ENCODE results near the gene TUBGCP4. TPM values are rescaled to one million over a fixed set of nuclear protein-coding genes. Genes with fewer than 3 reads are reported as not detected.

Gene TUBGCP4
- total and polyA plus RNA-seq, 5 donors from 2014 or later, result 10.2 to 12.2 (median 11.9) TPM

DNA sequence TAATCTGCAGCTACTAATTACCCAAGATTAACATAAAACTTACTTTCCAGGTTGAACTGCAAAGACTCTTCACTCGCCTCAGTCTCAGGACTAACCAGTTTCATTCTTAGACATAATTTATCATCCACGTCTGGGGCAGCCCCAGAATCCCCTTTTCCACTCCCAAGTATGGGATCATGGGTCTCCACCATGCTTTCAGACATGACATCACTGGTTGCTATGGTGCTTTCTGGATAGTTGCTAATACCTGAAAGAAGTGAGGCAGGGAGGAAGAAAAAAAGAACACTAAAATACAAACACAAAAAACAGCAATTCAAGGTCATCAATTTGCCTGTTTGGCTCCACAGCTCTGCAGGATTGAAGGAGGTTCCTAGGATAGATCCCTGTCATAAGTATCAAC is 75.4 kb downstream of the TUBGCP4 start:
- DNase-seq, result no peak
- Mint-ChIP-seq H3K36me3 (peaks cover 17% of the 10 kb centered on the region), H3K27me3 (no peaks in the 10 kb centered on the region)

DNA sequence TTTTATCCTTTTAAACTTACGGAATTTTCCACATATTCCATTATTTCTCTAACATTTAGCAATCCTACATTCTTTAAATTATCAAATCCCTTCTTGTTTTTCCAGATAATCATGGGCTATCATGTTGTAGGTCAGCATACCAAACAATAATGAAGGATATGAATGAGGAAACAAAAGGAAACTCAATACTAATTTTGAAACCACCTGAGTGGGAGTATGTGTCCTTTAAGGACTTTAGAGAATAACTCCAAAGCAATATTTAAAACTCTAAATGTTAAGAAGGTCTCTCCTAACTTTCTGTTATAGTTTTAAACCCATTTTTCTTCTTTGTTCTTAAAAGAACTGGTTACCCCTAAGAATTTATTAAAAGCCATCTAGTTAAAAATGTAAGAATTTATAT is 79.1 kb downstream of the TUBGCP4 start:
- no peak for ATAC-seq (ENCODE audit: low read depth in 2 of 2)
- H3K4me3 Mint-ChIP-seq, result no peak overlapping the region
- no peaks in the 10 kb centered on the region for H3K27me3 ChIP-seq (ENCODE audit: control insufficient read depth, insufficient read depth, low read length)

More for the DNA sequence above, 75.4 kb downstream of the TUBGCP4 start:
- no peak for ATAC-seq (ENCODE audit: low read depth in 2 of 2)
- Histone ChIP-seq H3K36me3 (ENCODE audit: control insufficient read depth, insufficient read depth, low read length) (no peaks in the 10 kb centered on the region), H3K9me3 (ENCODE audit: control insufficient read depth in 2 of 2, low read length in 2 of 2) (no peaks in the 10 kb centered on the region), H3K4me1 (ENCODE audit: control insufficient read depth, insufficient read depth, low read length, poor library complexity, severe bottlenecking) (no peaks in the 10 kb centered on the region), H3K27ac (ENCODE audit: insufficient read depth, low read length, poor library complexity, severe bottlenecking) (no peak overlapping the region), H3K27me3 (ENCODE audit: control insufficient read depth, insufficient read depth, low read length) (no peaks in the 10 kb centered on the region), H3K4me3 (ENCODE audit: low read depth, low read length) (no peak overlapping the region)
- no peak overlapping the region for H3K4me3 Mint-ChIP-seq
- no peaks in the 10 kb centered on the region for H3K9me3 Mint-ChIP-seq
- H3K4me1 Mint-ChIP-seq, result peaks cover under 1 to 12% (median 4%) of the 10 kb centered on the region in 4 donors
- H3K27ac Mint-ChIP-seq, result peak overlapping the region in 1 of 3 donors; percentile 34

More for the DNA sequence above, 79.1 kb downstream of the TUBGCP4 start:
- H3K9me3 Mint-ChIP-seq, result no peaks in the 10 kb centered on the region
- no peak for DNase-seq
- peak overlapping the region in 1 of 3 donors; percentile 9 for H3K27ac Mint-ChIP-seq
- H3K36me3 ChIP-seq (ENCODE audit: control insufficient read depth, insufficient read depth, low read length), result no peaks in the 10 kb centered on the region
- H3K9me3 ChIP-seq (ENCODE audit: control insufficient read depth in 2 of 2, low read length in 2 of 2), result no peaks in the 10 kb centered on the region
- no peak overlapping the region for H3K27ac ChIP-seq (ENCODE audit: insufficient read depth, low read length, poor library complexity, severe bottlenecking)
- no peak overlapping the region for H3K4me3 ChIP-seq (ENCODE audit: low read depth, low read length)
- peaks cover 15% of the 10 kb centered on the region for H3K36me3 Mint-ChIP-seq
- no peaks in the 10 kb centered on the region for H3K4me1 ChIP-seq (ENCODE audit: control insufficient read depth, insufficient read depth, low read length, poor library complexity, severe bottlenecking)
- no peaks in the 10 kb centered on the region for H3K27me3 Mint-ChIP-seq
- peaks cover 0 to 5% (median 3%) of the 10 kb centered on the region in 4 donors for H3K4me1 Mint-ChIP-seq

Other genes starting within 250 kb of the TUBGCP4 start
- 30.0 TPM for gene TMEM62, start 237.5 kb upstream of the TUBGCP4 start, total RNA-seq
- 10 to 100 TPM; 11.4 to 18.1 (median 14.2) TPM for gene TMEM62, start 237.5 kb upstream of the TUBGCP4 start, polyA plus RNA-seq
- 111 TPM for gene CCNDBP1, start 185.7 kb upstream of the TUBGCP4 start, total RNA-seq
- gene CCNDBP1, start 185.7 kb upstream of the TUBGCP4 start, polyA plus RNA-seq, result 100 to 1,000 TPM; 301 to 352 (median 314) TPM
- not detected for gene EPB42, start 150.1 kb upstream of the TUBGCP4 start, total RNA-seq
- under 1 TPM in 1 of 4 donors, not detected in 3; 0.53 TPM for gene EPB42, start 150.1 kb upstream of the TUBGCP4 start, polyA plus RNA-seq
- gene TGM5, start 104.2 kb upstream of the TUBGCP4 start, total RNA-seq, result not detected
- gene TGM5, start 104.2 kb upstream of the TUBGCP4 start, polyA plus RNA-seq, result not detected
- gene TGM7, start 68.8 kb upstream of the TUBGCP4 start, total RNA-seq, result not detected
- not detected for gene TGM7, start 68.8 kb upstream of the TUBGCP4 start, polyA plus RNA-seq
- 9.9 TPM for gene LCMT2, start 40.5 kb upstream of the TUBGCP4 start, total RNA-seq
- 1 to 10 TPM; 2.9 to 7.9 (median 3.5) TPM for gene LCMT2, start 40.5 kb upstream of the TUBGCP4 start, polyA plus RNA-seq
- 20.9 TPM for gene ZSCAN29, start 58 bp upstream of the TUBGCP4 start, total RNA-seq
- 1 to 10 TPM; 5.0 to 7.7 (median 6.1) TPM for gene ZSCAN29, start 58 bp upstream of the TUBGCP4 start, polyA plus RNA-seq
- 42.1 TPM for gene TP53BP1, start 122.1 kb downstream of the TUBGCP4 start, total RNA-seq
- 1 to 10 TPM; 3.9 to 7.9 (median 6.0) TPM for gene TP53BP1, start 122.1 kb downstream of the TUBGCP4 start, polyA plus RNA-seq
- gene MAP1A, start 146.5 kb downstream of the TUBGCP4 start, total RNA-seq, result 1.7 TPM
- under 1 TPM in 3 of 4 donors, not detected in 1; 0.01 to 0.16 (median 0.03) TPM for gene MAP1A, start 146.5 kb downstream of the TUBGCP4 start, polyA plus RNA-seq
- 34.0 TPM for gene PPIP5K1, start 219.1 kb downstream of the TUBGCP4 start, total RNA-seq
- 1 to 10 TPM; 4.3 to 7.1 (median 5.7) TPM for gene PPIP5K1, start 219.1 kb downstream of the TUBGCP4 start, polyA plus RNA-seq
- not detected for gene CKMT1B, start 222.9 kb downstream of the TUBGCP4 start, total RNA-seq
- not detected for gene CKMT1B, start 222.9 kb downstream of the TUBGCP4 start, polyA plus RNA-seq
- 1.5 TPM for gene STRC, start 247.7 kb downstream of the TUBGCP4 start, total RNA-seq
- gene STRC, start 247.7 kb downstream of the TUBGCP4 start, polyA plus RNA-seq, result not detected

All from CD4-positive, CD25-positive, alpha-beta regulatory T cell (primary cell).